GM20000 (cell line): ENCODE data around the gene BICDL1.

Experiments
- DNase-seq: peaks from one replicate; pipeline ENCODE4 v3.0.0; 2012; ENCODE audit warnings: low spot score
- CTCF ChIP-seq: IDR thresholded peaks from 2 replicates; pipeline ENCODE4 v1.5.1; 2012; ENCODE audit warnings: mild to moderate bottlenecking, control low read depth; ENCODE audit errors: extremely low read depth, missing control alignments

BICDL1 gene

DNA sequence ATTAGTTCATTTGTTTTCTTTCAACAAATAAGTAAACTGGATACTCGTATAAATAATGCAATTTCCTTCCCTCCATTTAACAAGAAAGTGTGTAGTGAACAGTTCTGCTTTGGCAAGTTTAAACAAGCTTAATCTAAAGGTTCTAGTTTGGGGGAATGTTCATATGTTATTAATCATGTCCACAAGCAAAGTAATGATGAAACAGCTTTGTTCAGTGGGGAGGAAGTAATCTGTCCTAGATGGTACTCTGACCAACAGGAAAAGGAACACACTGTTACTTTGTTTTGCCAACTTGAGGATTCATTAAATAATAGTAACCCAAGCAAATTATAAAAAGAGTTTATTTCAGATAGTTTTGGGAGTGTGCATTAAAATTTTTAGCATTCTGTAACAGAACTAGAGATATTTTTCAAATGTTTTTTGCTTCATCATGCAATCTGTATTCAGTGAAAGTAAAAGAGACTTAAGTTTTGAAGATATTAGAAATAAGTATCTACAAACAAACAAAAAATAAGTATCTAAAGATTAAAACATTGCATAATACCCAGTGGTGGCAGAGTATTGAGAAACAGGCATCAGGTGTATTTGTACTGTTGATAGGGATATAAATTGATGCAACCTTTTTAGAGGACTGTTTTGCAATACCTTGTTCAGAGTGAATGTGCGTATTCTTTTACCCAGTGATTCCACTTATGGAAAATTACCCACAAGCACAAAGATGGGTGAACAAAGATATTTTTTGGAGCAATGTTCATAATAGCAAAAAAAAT, 66.4 kb downstream of the BICDL1 start:
- DNase-seq: no peak
- no peak for TF ChIP-seq CTCF

- TF ChIP-seq CTCF: no peak
- DNase-seq: no peak
Observed at GRCh38 chr12:120056739-120057138, 67.7 kb downstream of the BICDL1 start.

GRCh38 chr12:120060196-120060595, 71.2 kb downstream of the BICDL1 start:
- TF ChIP-seq CTCF: no peak
- DNase-seq: no peak

GRCh38 chr12:120060717-120061116, 71.7 kb downstream of the BICDL1 start:
- no peak for TF ChIP-seq CTCF
- no peak for DNase-seq

- TF ChIP-seq CTCF: no peak
- DNase-seq: no peak
Observed at GRCh38 chr12:120061575-120062214, 72.7 kb downstream of the BICDL1 start.

- TF ChIP-seq CTCF: no peak
- no peak for DNase-seq
Observed at GRCh38 chr12:120062976-120063579, 74.0 kb downstream of the BICDL1 start.
